Measurements from ENCODE around the gene IL12A.

Gene IL12A

DNA sequence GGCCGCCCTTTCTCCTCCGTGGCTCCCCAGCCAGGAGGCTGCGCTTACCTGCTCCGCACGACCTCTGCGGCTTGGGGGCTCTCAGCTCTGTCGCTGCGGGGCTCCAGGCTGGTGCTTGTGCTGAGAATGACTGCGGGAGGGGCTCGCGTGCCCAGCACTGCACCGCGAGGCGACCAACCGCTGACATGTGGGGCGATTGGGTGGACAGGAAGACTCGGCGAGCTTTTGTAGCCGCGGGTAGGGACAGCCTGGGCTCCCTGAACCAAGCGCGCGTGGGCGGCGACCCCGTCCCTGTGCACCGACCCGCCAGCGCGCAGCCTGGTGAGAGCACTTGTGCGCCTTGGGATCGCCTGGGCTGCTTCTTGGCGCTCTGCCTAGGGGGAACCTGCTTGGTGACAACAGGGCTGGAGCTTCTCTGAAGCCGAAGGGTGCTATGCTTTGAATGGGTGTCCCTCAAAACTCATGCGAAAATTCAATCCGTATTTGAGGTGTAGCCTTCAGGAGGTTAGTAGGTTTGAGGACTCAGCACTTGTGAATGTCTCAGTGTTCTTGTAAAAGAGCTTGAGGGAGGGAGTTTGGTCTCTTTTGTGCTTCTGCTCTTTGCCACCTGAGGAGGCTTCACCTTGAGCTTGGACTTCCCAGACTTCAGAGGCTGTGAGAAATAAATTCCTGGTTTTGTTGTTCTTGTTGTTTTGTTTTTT, 50.4 kb downstream of the IL12A start:
- peak; percentile 62 for DNase-seq

GRCh38 chr3:160040181-160040580, 51.5 kb downstream of the IL12A start:
- DNase-seq: no peak

DNA sequence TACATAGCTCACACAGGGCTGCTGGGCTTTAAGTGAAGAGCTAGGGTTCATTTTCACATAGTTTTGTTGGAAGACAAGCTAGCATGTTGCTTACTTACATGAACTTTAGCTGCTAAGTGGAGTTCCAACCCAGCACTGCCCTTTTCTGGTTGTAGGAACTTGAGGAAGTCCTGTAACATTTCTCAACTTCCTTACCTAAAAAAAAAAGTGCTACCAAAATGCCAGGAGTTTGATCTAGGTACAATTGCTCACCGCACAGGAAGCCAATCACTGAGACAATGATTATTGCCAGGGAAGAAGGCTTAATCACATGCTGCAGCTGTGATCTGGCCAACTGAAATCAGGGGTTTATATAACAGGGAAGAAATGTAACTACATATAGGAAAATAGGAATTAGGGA, 52.8 kb downstream of the IL12A start:
- no peak for DNase-seq

DNA sequence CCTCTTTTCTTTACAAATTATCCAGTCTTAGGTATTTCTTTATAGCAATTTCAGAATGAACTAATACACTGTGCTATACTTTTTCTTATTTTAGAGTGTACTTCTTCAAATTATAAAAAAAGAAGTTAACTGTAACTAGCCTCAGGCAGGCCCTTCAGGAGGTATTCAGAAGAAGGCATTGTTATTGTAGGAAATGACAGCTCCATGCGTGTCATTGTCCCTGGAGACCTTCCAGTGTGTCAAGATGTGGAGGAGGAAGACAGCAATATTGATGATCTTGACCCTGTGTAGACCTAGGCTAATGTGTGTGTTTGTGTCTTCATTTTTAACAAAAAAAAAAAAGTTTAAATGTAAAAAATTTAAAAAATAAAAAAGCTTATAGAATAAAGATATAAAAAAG, 55.5 kb downstream of the IL12A start:
- peak; percentile 62 for DNase-seq

Data from eye (tissue), 1 donor.